ENCODE data around the gene ESRRA.
"Not testable (repeated sequence)": the region's sequence is repeated elsewhere in the genome, so short reads cannot be mapped to it uniquely, and the experiment has no call there.

Gene ESRRA

GRCh38 chr11:64292460-64293254, 12.7 kb upstream of the ESRRA start:
- no peak for DNase-seq

GRCh38 chr11:64294774-64295173, 10.6 kb upstream of the ESRRA start:
- DNase-seq = no peak

GRCh38 chr11:64295760-64296159, 9.6 kb upstream of the ESRRA start:
- no peak for DNase-seq

GRCh38 chr11:64296236-64296635, 9.1 kb upstream of the ESRRA start:
- no peak for DNase-seq

- no peak for DNase-seq
These were observed 8.3 kb upstream of the ESRRA start for GRCh38 chr11:64296830-64297698.

GRCh38 chr11:64297699-64298358, 7.5 kb upstream of the ESRRA start:
- DNase-seq = no peak

GRCh38 chr11:64298966-64299846, 6.1 kb upstream of the ESRRA start:
- no peak for DNase-seq

- DNase-seq = no peak
These were observed 5.3 kb upstream of the ESRRA start, which contains the start of gene CATSPERZ for GRCh38 chr11:64299847-64300648. Gene CATSPERZ (plus strand): TSS chr11:64300358. CDS start chr11:64300411, 53 bp downstream.

- DNase-seq = no peak
These were observed 2.0 kb upstream of the ESRRA start for GRCh38 chr11:64303109-64304031.

GRCh38 chr11:64304032-64304315, 1.4 kb upstream of the ESRRA start:
- no peak for DNase-seq

GRCh38 chr11:64304316-64305072, 830 bp upstream of the ESRRA start:
- DNase-seq = peak; percentile 84

- DNase-seq = no peak
These were observed 603 bp downstream of the ESRRA start for GRCh38 chr11:64305691-64306562.

- no peak for DNase-seq
These were observed 1.2 kb downstream of the ESRRA start for GRCh38 chr11:64306563-64306875.

- no peak for DNase-seq
These were observed 1.7 kb downstream of the ESRRA start for GRCh38 chr11:64306876-64307622.

GRCh38 chr11:64307795-64308194, 2.5 kb downstream of the ESRRA start:
- not testable (repeated sequence) for DNase-seq

GRCh38 chr11:64312947-64313346, 7.6 kb downstream of the ESRRA start:
- DNase-seq = no peak

- DNase-seq = no peak
These were observed 8.3 kb downstream of the ESRRA start for GRCh38 chr11:64313491-64314145.

Data from NCI-H1048 (cell line).